GM12878 (cell line): ENCODE data around the gene CBX8. TPM values are rescaled to one million over a fixed set of nuclear protein-coding genes. Genes with fewer than 3 reads are reported as not detected.
A peak's percentile ranks its signal among the peaks of the same experiment; 100 is the strongest.

Experiments used
- ATAC-seq: fragments of 200-7000 bp; cut with Tn5 transposase; 3 replicates; pipeline ENCODE4 v1.9.1; 2020; ENCODE audit warnings: mild to moderate bottlenecking, moderate library complexity
- BruUV-seq: library from RNA; stranded (reverse); fragments of 400-500 nt; replicated peaks from 2 replicates; lab custom pipeline; 2021; lab: Mats Ljungman, UMichigan
- CTCF ChIA-PET: fragments of 300-600 bp; sonication (Branson Sonifier 250); formaldehyde crosslinking; extraction: SDS; loops from one replicate; lab custom pipeline; 2021; ENCODE audit warnings: inconsistent platforms; lab: Yijun Ruan, JAX
- POLR2A ChIA-PET: fragments of 350-600 bp; formaldehyde crosslinking; extraction: SDS; loops from one replicate; lab custom pipeline; 2021; ENCODE audit warnings: inconsistent platforms; lab: Charles Lee
- RAD21 ChIA-PET: fragments of 300-600 bp; sonication (Branson Sonifier 250); formaldehyde crosslinking; loops from one replicate; lab custom pipeline; 2023; ENCODE audit warnings: antibody characterized with exemption; ENCODE audit not compliant: unreplicated experiment; lab: Charles Lee
- SMC1A ChIA-PET: fragments of 300-600 bp; sonication (Branson Sonifier 250); formaldehyde crosslinking; loops from one replicate; lab custom pipeline; 2023; ENCODE audit not compliant: unreplicated experiment, uncharacterized antibody; lab: Charles Lee
- DNase-seq: peaks from one replicate; pipeline ENCODE4 v3.0.0-alpha.2; 2011; ENCODE audit warnings: low read depth, low spot score
- FAIRE-seq: peaks from 3 replicates; lab custom pipeline; 2011; peaks lifted over from hg19 to GRCh38; lab: Jason Lieb, UNC
- H2AFZ ChIP-seq: 2 replicates; pipeline ENCODE4 v1.6.0; 2011; ENCODE audit warnings: low read depth, low read length, control low read depth; ENCODE audit not compliant: control insufficient read depth
- H3K27ac ChIP-seq: 2 replicates; pipeline ENCODE4 v1.5.1; 2011; ENCODE audit warnings: control low read depth; ENCODE audit not compliant: control insufficient read depth, insufficient read depth
- H3K27me3 ChIP-seq, 2 experiments: replicated peaks in 1 of 2; 2 replicates each; pipeline versions ENCODE4 v1.6.0 to v1.6.1; 2011; ENCODE audit warnings: low read length in 1 of 2; ENCODE audit not compliant: control insufficient read depth in 2 of 2, insufficient read depth in 2 of 2
- H3K36me3 ChIP-seq, 2 experiments: 2 replicates each; pipeline ENCODE4 v1.5.1; 2011; ENCODE audit warnings: low read length in 1 of 2; ENCODE audit not compliant: control insufficient read depth in 2 of 2, insufficient read depth in 2 of 2
- H3K4me1 ChIP-seq: 2 replicates; pipeline ENCODE4 v1.6.1; 2011; ENCODE audit warnings: mild to moderate bottlenecking, low read length, moderate library complexity, mixed read lengths; ENCODE audit not compliant: control insufficient read depth, insufficient read depth
- H3K4me2 ChIP-seq: 2 replicates; pipeline ENCODE4 v1.6.0; 2011; ENCODE audit warnings: control low read depth; ENCODE audit not compliant: control insufficient read depth, insufficient read depth
- H3K4me3 ChIP-seq: fragments of 200-600 bp; sonication (generic); 2 replicates; pipeline ENCODE4 v1.5.1; 2016
- H3K79me2 ChIP-seq: 2 replicates; pipeline ENCODE4 v1.6.0; 2011; ENCODE audit warnings: low read length; ENCODE audit not compliant: control insufficient read depth, insufficient read depth
- H3K9ac ChIP-seq: 2 replicates; pipeline ENCODE4 v1.8.0; 2011; ENCODE audit warnings: low read length, control low read depth, mixed read lengths; ENCODE audit not compliant: control insufficient read depth, insufficient read depth
- H3K9me3 ChIP-seq: replicated peaks from 3 replicates; pipeline ENCODE4 v1.5.1; 2011; ENCODE audit warnings: mild to moderate bottlenecking, low read length; ENCODE audit not compliant: control insufficient read depth, insufficient read depth
- H4K20me1 ChIP-seq: 2 replicates; pipeline ENCODE4 v1.6.0; 2011; ENCODE audit not compliant: control insufficient read depth, insufficient read depth
- ATF7 ChIP-seq: fragments of 450-650 bp; IDR thresholded peaks from 2 replicates; pipeline ENCODE4 v1.6.1; 2016; ENCODE audit warnings: low read depth, mild to moderate bottlenecking
- CHD4 ChIP-seq: fragments of 200-600 bp; sonication (generic); IDR thresholded peaks from 2 replicates; pipeline ENCODE4 v1.6.1; 2016; ENCODE audit warnings: mild to moderate bottlenecking
- CTCF ChIP-seq, 3 experiments: IDR thresholded peaks in 2 of 3; conservative IDR thresholded peaks in 1 of 3; 2 replicates each; pipeline ENCODE4 v1.5.1; 2011; ENCODE audit warnings: low read depth in 3 of 3, low read length in 3 of 3, mild to moderate bottlenecking in 3 of 3, control low read depth in 2 of 3, moderate library complexity in 2 of 3, inconsistent platforms in 1 of 3, mixed read lengths in 1 of 3; ENCODE audit not compliant: control insufficient read depth in 2 of 3, insufficient read depth in 1 of 3; ENCODE audit errors: extremely low read depth in 1 of 3
- HDGF ChIP-seq: fragments of 450-650 bp; IDR thresholded peaks from 2 replicates; pipeline ENCODE4 v1.6.1; 2016; ENCODE audit warnings: antibody characterized with exemption
- KDM1A ChIP-seq: fragments of 200-600 bp; sonication (generic); IDR thresholded peaks from 2 replicates; pipeline ENCODE4 v1.6.1; 2016; ENCODE audit warnings: borderline replicate concordance
- NFYB ChIP-seq: IDR thresholded peaks from 2 replicates; pipeline ENCODE4 v1.6.1; 2011; ENCODE audit warnings: low read depth, mild to moderate bottlenecking, low read length, improper control_type of control experiment, moderate library complexity; ENCODE audit not compliant: insufficient read depth
- NR2F1 ChIP-seq: fragments of 450-650 bp; conservative IDR thresholded peaks from 2 replicates; pipeline ENCODE4 v1.6.1; 2017; ENCODE audit warnings: mild to moderate bottlenecking
- POLR2A ChIP-seq: IDR thresholded peaks from 2 replicates; pipeline ENCODE4 v1.6.1; 2011; ENCODE audit warnings: low read depth, mild to moderate bottlenecking, low read length
- POLR2AphosphoS5 ChIP-seq: IDR thresholded peaks from 2 replicates; pipeline ENCODE4 v1.6.1; 2011; ENCODE audit warnings: mild to moderate bottlenecking, low read length, inconsistent platforms
- RAD21 ChIP-seq: IDR thresholded peaks from 2 replicates; pipeline ENCODE4 v1.6.1; 2011; ENCODE audit warnings: mild to moderate bottlenecking, low read depth, low read length, moderate library complexity; ENCODE audit not compliant: insufficient read depth
- RELA ChIP-seq: fragments of 450-650 bp; IDR thresholded peaks from 2 replicates; pipeline ENCODE4 v1.8.0; 2014; ENCODE audit warnings: borderline replicate concordance; ENCODE audit not compliant: partially characterized antibody
- SMC3 ChIP-seq: IDR thresholded peaks from 2 replicates; pipeline ENCODE4 v1.6.1; 2011; ENCODE audit warnings: low read length, improper control_type of control experiment, borderline replicate concordance
- SPI1 ChIP-seq: IDR thresholded peaks from 2 replicates; pipeline ENCODE4 v1.6.1; 2011; ENCODE audit warnings: low read depth, mild to moderate bottlenecking, low read length, moderate library complexity, borderline replicate concordance; ENCODE audit not compliant: insufficient read depth
- SREBF1 ChIP-seq: IDR thresholded peaks from 2 replicates; pipeline ENCODE4 v1.6.1; 2012; ENCODE audit warnings: mild to moderate bottlenecking, low read length
- SUZ12 ChIP-seq: fragments of 200-600 bp; sonication (generic); IDR thresholded peaks from one replicate; pipeline ENCODE4 v1.6.1; 2018; ENCODE audit warnings: antibody characterized with exemption, mild to moderate bottlenecking; ENCODE audit not compliant: unreplicated experiment
- TARDBP ChIP-seq: IDR thresholded peaks from 2 replicates; pipeline ENCODE4 v1.6.1; 2016; ENCODE audit warnings: borderline replicate concordance
- ZBED1 ChIP-seq: IDR thresholded peaks from 2 replicates; pipeline ENCODE4 v1.6.1; 2016; ENCODE audit warnings: borderline replicate concordance
- WGBS: methylation state at CpG from one replicate; pipeline ENCODE4 v1.1.6; 2016; ENCODE audit warnings: low lambda C conversion rate; ENCODE audit not compliant: insufficient replicate concordance, insufficient coverage; ENCODE audit errors: missing lambda C conversion rate; 5-methylcytosine and 5-hydroxymethylcytosine counted together
- in situ Hi-C: fragments of 300-500 bp; cut with MboI; formaldehyde crosslinking; loops from 9 replicates; pipeline ENCODE4 v1.14.3; 2018; ENCODE audit warnings: mixed read lengths
- intact Hi-C: fragments of 100-400 bp; cut with micrococcal nuclease; formaldehyde crosslinking; loops from one replicate; pipeline ENCODE4 v1.14.2; 2022; ENCODE audit not compliant: unreplicated experiment
- polyA plus RNA-seq, 11 experiments: library from polyadenylated mRNA; depleted of rRNA in 4 of 11; unstranded in 6 of 11; stranded (reverse) in 5 of 11; fragments of >200 nt; fragmentation: Nextera tagmentation in 4 of 11; fragmentation: Illumina TruSeq in 1 of 11; extraction: Ambion mirVana in 4 of 11; extraction: Trizol in 1 of 11; gene quantifications; 1 replicate in 1 of 11; 2 replicates in 10 of 11; pipeline versions ENCODE4 v1.2.1 to v1.2.3, GENCODE V29; 2011 to 2016; ENCODE audit warnings: inconsistent platforms in 2 of 11, missing spikeins in 2 of 11, low read depth in 1 of 11
- total RNA-seq, 4 experiments: library from RNA; depleted of rRNA in 3 of 4; stranded (reverse); fragments of >200 nt in 3 of 4; fragmentation: Illumina TruSeq in 1 of 4; extraction: Trizol in 1 of 4; gene quantifications; 2 replicates each; pipeline versions ENCODE4 v1.2.1 to v1.2.3, GENCODE V29; 2013 to 2021
- TF ChIP-seq, protein P1 (sequence below): IDR thresholded peaks from 2 replicates; pipeline ENCODE4 v1.6.1; 2012; ENCODE audit warnings: mild to moderate bottlenecking, low read depth, low read length

The CBX8 gene
- total and polyA plus RNA-seq, 10 of the 15 experiments (the other 5 are each of a cell fraction or from before 2014, with no cell fraction given) = 0.03 to 6.7 (median 1.9) TPM

- Histone ChIP-seq H3K36me3 (peaks cover 0 to 17% of the 10 kb centered on the region in 2 experiments; a peak in 2 of 4 replicates), H3K27ac (no peak overlapping the region), H3K4me1 (peaks cover 13% of the 10 kb centered on the region), H3K4me2 (no peak overlapping the region), H2AFZ (no peak overlapping the region), H3K9ac (no peak overlapping the region), H4K20me1 (0 out of 2 replicates have a peak, but pooled peaks cover 5% of the 10 kb centered on the region), H3K9me3 (no peaks in the 10 kb centered on the region), H3K4me3 (no peak overlapping the region), H3K79me2 (peaks cover 22% of the 10 kb centered on the region), H3K27me3 (no peaks in the 10 kb centered on the region)
- ATAC-seq (no peak), FAIRE-seq (no peak), DNase-seq (no peak)
- POLR2A ChIA-PET = interaction anchor here (0.8 to 1.2 kb wide), 2 partner anchors 23 to 38 kb away, joined by 3 to 4 read pairs; partner anchors contain the start of gene CBX8
- RAD21 ChIA-PET = no interaction called here
- in situ Hi-C loops = no loop called here
- WGBS = 92% methylated on average over 44 of the region's 61 CpGs
- CTCF ChIA-PET = interaction anchor here (1.1 to 3.3 kb wide), 6 partner anchors 11 to 136 kb away, joined by 3 to 19 read pairs (median 4); no protein-coding TSS in a partner anchor
- intact Hi-C loops = loop anchor here (5.0 kb wide), 2 partner anchors 33 to 88 kb away; no protein-coding TSS in a partner anchor
- no TSS peak for BruUV-seq
- SMC1A ChIA-PET = interaction anchor here (1.0 to 1.1 kb wide), 3 partner anchors 16 to 45 kb away, joined by 3 read pairs; no protein-coding TSS in a partner anchor
- TF ChIP-seq HDGF (no peak), KDM1A (no peak), SUZ12 (no peak), POLR2A (peak; percentile 62), TARDBP (no peak), ZBED1 (no peak), ATF7 (no peak), RAD21 (peak; percentile 38), POLR2AphosphoS5 (peak; percentile 32; the same call in 1 of the 2 replicates), CHD4 (no peak), NFYB (no peak), CTCF (IDR thresholded peaks at IDR 0.05 in 2 of 3, conservative IDR thresholded peaks at IDR 0.05 in 1 of 3; ENCODE audit: control insufficient read depth in 2 of 3, extremely low read depth in 1 of 3, insufficient read depth in 1 of 3, low read depth in 3 of 3, low read length in 3 of 3) (peak; percentile 49 to 73 (median 55)), SMC3 (peak; percentile 32; the same call in 1 of the 2 replicates), NR2F1 (0 out of 2 replicates have a peak, but pooled peaks have one; percentile 12), RELA (no peak), SPI1 (no peak), SREBF1 (no peak)
- TF ChIP-seq, protein P1, sequence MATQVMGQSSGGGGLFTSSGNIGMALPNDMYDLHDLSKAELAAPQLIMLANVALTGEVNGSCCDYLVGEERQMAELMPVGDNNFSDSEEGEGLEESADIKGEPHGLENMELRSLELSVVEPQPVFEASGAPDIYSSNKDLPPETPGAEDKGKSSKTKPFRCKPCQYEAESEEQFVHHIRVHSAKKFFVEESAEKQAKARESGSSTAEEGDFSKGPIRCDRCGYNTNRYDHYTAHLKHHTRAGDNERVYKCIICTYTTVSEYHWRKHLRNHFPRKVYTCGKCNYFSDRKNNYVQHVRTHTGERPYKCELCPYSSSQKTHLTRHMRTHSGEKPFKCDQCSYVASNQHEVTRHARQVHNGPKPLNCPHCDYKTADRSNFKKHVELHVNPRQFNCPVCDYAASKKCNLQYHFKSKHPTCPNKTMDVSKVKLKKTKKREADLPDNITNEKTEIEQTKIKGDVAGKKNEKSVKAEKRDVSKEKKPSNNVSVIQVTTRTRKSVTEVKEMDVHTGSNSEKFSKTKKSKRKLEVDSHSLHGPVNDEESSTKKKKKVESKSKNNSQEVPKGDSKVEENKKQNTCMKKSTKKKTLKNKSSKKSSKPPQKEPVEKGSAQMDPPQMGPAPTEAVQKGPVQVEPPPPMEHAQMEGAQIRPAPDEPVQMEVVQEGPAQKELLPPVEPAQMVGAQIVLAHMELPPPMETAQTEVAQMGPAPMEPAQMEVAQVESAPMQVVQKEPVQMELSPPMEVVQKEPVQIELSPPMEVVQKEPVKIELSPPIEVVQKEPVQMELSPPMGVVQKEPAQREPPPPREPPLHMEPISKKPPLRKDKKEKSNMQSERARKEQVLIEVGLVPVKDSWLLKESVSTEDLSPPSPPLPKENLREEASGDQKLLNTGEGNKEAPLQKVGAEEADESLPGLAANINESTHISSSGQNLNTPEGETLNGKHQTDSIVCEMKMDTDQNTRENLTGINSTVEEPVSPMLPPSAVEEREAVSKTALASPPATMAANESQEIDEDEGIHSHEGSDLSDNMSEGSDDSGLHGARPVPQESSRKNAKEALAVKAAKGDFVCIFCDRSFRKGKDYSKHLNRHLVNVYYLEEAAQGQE = no peak
These were observed 37.9 kb upstream of the CBX8 start for GRCh38 chr17:79834565-79835469.
